ENCODE measurements around the gene NTN1.
"Not testable (repeated sequence)": the region's sequence is repeated elsewhere in the genome, so short reads cannot be mapped to it uniquely, and the experiment has no call there.

The NTN1 gene

DNA sequence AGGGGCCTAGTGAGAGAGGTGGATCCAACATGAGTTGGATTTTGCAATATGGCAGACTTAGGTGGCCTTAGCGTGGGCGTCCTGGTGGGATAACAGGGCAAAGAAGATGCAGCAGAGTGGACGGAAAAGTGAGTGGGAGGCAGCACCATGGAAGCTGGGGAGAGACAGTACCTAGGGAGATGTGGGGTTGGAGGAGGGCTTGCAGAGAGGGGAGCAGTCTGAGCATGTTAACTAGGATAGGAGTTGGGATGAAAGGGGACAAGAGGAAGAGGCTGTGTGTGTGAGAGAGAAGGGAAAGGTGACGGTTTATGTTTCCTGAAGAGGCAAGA lies 120.1 kb downstream of the NTN1 start:
- no peak overlapping the region for H3K4me3 ChIP-seq (ENCODE audit: low read length)
- no peak for DNase-seq (ENCODE audit: low read depth, low spot score)

DNA sequence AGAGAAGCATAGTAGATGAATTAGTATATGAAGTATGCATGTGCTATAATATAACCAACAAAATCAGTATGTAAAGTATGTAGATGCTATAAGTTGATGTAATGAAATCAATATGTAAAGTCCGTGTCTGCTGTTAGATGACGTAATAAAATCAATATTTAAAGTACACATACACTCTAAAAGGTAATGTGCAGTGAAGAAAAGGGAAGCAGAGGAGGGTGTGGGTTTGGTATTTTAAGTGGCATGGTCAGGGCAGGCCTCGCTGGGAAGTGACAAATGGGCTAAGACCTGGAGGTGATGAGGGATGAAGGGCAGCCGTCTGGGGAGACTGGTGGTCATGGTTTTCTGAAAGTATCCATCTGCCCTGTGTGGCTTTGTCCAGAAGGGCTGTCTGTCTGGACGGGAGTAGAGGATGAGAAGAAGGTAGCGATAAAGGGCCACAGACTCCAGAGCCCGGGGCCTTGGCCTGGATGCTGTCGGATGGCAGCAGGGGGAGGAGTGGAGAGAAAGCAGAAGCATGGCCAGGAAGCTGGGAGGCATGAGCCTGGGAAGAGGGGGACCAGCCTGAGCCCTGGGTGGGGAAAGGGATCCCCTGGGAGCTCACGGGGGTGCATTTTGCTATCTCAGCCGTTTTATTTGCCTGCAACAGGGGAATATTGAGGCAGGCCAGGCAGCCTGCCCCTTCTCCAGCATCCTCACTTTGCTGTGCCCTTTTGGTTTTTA lies 121.6 kb downstream of the NTN1 start:
- DNase-seq (ENCODE audit: low read depth, low spot score) = no peak

DNA sequence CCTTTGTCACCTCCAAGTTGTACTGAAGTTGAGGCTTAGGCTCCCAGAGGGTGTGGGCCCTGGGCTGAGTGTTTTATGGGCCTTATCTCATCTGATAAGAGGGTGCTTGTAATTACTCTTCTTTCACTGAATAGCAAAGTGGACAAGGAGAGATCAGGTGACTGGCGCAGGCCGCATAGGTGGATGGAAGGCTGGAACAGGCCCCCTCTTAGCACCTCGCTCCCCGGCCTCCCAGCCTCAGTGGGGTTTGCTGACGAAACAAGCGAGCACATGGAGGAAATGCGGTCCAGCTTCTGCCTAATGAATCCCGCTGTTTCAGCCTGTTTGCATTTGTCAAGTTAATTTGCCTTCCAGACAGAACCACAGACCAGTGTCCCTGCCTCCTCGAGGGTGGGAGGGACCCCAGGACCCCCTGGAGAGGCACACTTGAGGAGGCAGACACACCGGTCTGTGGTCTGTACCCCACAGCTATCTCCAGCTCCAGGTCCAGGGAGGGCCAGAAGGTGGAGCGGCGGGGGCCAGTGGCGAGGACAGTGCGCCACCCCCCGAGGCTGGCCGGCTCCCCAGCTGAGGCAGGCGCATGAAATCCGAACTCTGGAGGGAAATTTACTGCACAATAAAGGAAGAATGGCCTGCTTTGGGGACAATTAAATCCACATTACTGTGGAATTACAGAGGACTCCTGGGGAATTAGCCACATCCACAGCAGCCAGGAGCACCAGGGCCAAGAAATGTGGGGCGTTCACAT lies 123.4 kb downstream of the NTN1 start:
- no peak for DNase-seq (ENCODE audit: low read depth, low spot score)
- no peak overlapping the region for H3K4me3 ChIP-seq (ENCODE audit: low read length)

More for the DNA sequence above, 121.6 kb downstream of the NTN1 start:
- H3K4me3 ChIP-seq (ENCODE audit: low read length) = no peak overlapping the region

DNA sequence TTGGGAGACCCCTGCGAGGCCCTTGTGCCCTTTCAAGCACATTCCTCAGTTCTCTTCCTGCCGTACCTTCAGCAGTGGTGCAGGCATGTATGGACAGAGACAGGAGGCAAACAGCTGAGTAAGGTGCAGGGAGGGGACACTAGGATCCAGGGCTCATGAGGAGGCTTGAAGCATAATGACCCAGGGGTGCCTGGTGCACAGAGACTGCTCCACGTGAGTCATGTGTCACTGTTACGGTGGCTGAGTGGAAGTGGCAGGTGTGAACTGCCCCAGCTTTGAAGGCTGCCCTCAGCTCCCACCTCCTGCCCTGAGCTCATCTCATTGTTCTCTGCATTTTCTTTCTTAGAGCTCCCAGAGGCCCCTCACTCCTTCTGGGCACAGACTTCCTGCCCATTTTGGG lies 124.8 kb downstream of the NTN1 start:
- H3K4me3 ChIP-seq (ENCODE audit: low read length) = no peak overlapping the region
- DNase-seq (ENCODE audit: low read depth, low spot score) = no peak

DNA sequence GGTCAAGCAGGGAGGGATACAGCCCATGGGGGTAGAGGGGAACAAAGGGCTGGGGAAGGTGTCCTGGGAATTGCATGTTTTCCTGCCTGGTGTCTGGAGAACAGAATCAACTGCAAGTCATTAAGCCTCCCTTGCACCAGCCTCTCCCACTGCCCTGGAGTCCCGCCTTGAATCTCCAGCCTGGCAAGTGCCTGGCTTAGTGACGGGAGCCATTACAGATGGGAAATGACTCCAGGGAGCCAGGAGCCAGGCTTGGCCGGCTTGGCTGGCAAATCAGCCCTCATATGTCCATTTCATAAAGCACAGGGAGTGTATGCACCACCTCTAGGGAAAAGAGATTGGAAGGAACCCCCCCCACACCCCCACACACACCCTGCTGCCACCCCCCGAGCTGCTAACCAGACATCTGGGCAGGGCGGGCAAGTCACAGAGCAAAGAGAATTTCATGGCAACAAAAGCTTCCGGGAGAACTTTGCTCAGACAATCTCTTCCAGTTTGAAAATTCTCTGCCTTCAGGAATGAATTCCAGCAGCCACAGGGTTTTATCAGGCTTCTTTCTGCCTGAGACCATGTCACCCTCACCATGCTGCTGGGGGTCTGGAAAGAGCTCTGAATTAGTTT lies 127.7 kb downstream of the NTN1 start:
- DNase-seq (ENCODE audit: low read depth, low spot score) = no peak
- H3K4me3 ChIP-seq (ENCODE audit: low read length) = no peak overlapping the region

DNA sequence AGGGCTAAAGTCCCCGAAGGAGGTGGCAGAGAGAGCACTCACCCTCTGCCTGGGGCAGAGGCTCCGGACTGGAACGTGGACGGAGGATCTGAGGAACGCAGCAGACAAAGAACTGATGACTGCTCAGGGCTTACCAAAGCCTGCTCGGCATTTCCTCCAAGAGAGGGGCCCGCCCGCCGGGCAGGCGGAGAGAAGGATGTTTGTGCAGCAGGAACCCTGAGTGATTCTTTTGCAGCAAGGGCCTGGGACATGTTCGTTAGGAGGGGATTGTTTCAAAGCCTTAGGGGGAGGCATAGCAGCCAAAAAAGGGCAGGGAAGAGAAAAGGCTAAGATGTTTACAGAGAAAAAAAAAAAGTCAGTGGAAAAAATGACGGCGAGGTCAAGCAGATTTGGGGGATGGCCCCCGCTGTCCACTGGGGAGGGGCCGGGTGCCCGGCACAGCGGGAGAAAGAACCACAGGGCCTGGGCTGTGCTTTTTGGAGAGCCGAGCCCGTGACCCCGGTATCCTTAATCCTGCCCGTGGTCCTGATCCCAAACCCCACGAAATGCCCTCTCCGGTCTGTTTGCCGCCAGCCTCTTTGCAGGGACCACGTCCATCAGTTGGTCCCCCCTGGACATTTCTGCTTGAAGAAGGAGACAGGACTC lies 129.3 kb downstream of the NTN1 start:
- no peak overlapping the region for H3K4me3 ChIP-seq (ENCODE audit: low read length)
- DNase-seq (ENCODE audit: low read depth, low spot score) = no peak

DNA sequence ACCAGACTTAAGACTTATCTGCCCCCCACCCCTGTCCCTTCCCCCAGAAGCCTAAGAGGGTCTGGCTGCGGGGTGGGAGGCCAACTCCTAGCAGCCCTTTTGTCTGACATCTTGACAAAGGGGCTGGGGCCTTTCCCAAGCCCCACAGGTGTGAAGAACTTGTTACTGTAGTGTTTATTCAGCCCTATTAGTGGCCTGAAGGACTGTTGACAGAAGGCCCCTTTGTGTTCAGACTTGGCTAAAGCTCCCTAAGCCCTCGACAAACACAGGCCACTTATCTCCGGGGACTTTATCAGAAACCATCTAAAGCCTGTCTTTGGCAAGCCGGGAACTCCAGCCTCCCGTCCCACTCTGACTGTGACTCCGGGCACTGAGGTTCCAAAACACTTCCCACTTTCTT lies 129.8 kb downstream of the NTN1 start:
- no peak for DNase-seq (ENCODE audit: low read depth, low spot score)
- H3K4me3 ChIP-seq (ENCODE audit: low read length) = no peak overlapping the region

DNA sequence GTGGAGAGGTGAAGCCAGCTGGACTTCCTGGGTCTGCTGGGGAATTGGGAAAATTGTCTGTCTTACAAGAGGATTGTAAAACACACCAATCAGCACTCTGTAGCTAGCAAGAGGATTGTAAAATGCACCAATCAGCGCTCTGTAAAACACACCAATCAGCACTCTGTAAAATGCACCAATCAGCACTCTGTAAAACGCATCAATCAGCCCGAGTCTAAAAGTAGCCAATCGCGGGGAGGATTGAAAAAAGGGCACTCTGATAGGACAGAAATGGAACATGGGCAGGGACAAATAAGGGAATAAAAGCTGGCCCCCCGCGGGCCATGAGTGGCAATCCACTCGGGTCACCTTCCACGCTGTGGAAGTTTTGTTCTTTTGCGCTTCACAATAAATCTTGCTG lies 130.4 kb downstream of the NTN1 start:
- not testable (repeated sequence) for DNase-seq (ENCODE audit: low read depth, low spot score); H3K4me3 ChIP-seq (ENCODE audit: low read length)

DNA sequence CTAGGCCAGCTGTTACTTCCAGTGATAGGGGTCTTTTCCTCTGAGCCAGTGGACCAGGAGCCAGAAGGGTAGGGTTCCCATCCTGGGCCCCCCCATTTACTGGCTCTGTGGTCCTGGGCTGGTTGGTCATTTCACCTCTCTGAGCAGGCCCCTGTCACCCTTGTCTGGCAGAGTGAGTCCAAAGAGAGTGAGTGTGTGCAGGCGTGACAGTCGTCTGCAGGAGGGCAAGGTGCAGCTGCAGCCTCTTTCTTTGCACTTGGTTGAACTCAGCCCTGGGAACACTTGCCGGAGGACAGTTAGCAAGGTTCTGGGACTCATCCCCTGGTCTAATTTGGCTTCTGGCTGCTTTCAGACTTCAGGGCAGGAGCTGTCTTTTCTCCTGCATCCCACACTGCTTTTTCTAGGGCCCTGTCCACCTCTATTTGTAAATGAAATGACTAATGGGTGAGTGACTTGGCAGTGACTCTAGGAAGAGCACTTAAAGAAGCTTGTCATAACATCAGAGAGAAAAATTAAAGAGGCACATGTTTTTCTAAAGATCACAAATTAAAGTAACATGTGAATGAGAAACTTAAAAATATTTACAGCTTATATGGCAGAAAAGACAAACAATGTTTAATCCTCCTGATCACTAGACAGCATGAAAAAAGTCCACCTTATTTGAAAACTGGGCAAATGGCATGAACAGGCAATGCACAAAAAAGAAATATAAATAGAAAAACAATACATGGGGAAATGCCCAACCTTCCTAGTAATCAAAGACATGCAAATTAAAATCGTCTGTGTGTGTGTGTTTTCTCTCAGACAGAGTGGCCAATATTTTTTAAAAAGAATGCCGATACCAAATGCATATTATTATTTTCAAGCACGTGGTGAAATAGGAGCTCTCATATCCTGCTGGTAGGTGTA lies 137.5 kb downstream of the NTN1 start:
- no peak overlapping the region for H3K4me3 ChIP-seq (ENCODE audit: low read length)

DNA sequence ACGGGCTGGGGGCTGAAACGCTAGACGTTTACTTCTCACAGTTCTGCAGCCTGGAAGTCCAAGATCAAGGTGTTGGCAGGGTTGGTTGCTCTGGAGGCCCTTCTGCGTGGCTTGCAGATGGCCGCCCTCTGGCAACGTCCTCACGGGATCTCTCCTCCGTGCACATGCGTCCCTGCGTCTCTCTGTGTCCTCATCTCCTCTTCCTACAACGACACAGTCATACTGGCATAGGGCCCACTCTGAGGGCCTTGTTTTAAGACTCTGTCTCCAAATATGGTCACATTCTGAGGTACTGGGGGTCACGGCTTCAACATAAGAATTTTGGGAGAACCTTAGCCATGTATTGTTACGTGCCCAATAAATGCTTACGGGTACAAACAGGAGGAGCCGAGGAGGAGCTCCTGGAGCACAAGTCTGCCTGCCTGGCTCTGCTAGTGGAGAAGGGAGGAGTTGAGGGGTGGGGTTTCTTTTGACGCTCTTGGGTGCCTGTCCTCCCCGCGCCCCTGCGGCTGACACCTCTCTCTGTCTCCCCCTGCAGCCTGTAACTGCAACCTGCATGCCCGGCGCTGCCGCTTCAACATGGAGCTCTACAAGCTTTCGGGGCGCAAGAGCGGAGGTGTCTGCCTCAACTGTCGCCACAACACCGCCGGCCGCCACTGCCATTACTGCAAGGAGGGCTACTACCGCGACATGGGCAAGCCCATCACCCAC lies 141.1 kb downstream of the NTN1 start:
- no peak overlapping the region for H3K4me3 ChIP-seq (ENCODE audit: low read length)
- DNase-seq (ENCODE audit: low read depth, low spot score) = no peak

More for the DNA sequence above, 137.5 kb downstream of the NTN1 start:
- no peak for DNase-seq (ENCODE audit: low read depth, low spot score)

DNA sequence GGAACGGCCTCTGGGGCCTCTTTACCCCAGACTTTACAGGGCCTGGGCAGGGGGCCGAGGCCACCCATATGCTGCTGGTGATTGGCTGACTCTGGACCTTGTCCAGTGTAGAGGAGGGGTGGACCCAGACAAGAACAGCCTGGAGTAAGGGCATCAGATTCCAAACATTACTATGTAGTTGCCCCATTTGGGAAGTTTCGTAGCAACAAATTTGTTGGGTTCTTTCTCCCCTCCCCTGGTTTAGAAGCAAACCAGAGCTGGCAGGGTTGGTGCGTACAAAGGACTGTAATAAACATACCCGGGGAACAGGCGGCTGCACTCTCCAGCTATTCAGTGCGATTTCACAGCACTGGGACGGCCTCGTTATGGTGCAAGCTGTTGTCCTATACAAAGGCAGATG lies 145.5 kb downstream of the NTN1 start:
- no peak for DNase-seq (ENCODE audit: low read depth, low spot score)
- no peak overlapping the region for H3K4me3 ChIP-seq (ENCODE audit: low read length)

DNA sequence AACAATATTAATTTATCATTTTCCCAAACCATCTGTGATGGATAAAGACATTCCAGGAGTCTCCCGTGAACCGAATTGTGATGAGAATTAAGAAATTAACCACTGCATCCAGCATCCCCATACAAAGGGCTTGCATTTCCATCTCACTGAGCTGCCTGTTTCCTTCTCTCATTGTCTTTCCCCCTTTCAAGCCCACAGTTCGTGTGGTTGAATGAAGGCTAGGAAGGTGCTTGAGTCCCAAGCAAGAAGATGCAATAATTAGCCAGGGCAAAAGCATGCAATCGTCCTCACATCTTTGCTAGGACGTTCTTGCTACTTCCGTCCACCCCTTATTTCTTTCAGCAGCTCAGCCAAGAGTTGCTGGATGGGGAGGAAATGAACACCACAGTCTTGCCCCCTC lies 146.1 kb downstream of the NTN1 start:
- no peak for DNase-seq (ENCODE audit: low read depth, low spot score)
- H3K4me3 ChIP-seq (ENCODE audit: low read length) = no peak overlapping the region

DNA sequence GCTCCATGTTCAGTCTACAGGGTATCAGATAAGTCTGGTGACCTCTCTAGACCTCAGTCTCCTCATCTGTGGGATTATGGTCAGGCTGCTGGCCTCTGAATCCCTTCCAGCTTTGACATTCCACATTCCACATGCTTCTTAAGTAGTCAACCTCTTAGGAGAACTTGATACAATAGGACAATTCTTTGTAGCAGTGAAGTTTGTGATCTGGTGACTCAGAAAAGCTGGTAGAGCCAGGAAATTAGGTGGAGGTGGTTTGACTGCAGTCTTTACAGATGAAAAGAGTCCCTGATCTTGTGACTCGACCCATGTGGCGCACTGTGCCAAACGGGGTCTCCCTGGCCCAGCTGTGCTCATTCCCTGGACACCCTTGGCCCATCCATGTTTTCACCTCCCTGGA lies 147.8 kb downstream of the NTN1 start:
- DNase-seq (ENCODE audit: low read depth, low spot score) = no peak
- no peak overlapping the region for H3K4me3 ChIP-seq (ENCODE audit: low read length)

DNA sequence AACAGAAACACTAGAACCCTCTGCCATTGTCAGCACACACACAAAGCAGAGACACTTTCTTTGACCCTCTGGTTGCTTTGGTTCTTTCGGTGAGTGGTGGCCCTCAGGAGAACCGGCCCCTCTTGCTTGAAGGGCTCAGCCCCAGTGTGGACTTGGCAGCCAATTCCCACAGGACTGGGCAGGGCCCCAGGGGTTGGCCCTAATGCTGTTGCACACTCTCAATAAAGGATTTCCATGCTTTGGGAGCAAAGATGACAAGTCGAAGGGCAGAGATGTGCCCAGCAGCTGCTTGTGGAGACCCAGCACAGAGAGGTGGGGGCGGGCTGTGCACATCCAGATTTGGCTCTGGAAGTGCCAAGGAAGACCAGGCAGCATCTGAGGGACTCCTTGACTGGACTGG lies 149.0 kb downstream of the NTN1 start:
- no peak overlapping the region for H3K4me3 ChIP-seq (ENCODE audit: low read length)
- no peak for DNase-seq (ENCODE audit: low read depth, low spot score)

DNA sequence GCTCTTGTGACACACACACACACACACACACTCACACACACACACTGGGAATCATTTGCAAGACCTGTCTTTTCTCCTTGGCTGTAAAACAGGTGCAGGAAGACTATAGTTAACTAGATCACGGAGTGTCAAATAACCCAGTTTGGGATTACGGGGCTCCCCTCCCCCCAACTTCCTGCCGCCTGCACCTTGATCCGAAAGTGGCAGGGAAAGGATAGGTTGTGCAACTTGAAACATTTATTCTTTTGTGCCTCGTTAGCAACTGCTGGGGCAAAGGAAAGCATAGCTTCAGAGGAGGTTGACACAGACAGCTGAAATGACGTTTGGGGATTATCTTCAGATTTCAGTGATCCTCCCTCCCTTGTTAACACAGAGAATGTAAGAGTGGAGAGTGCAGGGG lies 149.5 kb downstream of the NTN1 start:
- no peak overlapping the region for H3K4me3 ChIP-seq (ENCODE audit: low read length)
- no peak for DNase-seq (ENCODE audit: low read depth, low spot score)

DNA sequence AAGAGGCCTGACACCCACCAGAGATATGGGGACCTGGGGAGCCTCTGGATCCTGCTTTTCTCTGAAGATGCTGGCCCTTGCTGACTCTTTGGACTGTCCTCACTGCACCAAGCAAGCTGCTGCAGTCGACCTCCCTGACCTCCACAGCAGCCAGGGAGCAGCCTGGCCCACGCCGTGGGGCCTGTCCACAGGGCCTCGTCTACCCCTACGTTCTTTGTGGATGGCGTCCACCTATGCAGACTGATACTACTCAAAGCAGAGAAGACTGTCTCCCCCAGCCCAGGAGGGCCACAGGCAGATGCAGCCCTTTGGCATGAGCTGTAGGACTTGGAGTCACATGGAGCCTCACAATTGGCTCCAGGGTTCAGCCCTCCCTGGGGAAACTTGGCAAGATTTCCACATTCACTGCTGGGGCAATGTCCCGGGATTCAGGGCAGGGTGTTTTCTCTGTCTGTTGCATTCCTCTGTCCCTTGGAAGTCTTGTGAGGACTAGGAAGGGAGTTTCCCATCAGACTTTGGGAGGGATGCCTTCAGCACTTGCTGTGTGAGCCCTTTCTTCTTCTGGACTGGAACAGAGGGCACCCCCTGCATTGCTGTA lies 152.2 kb downstream of the NTN1 start:
- DNase-seq (ENCODE audit: low read depth, low spot score) = no peak
- H3K4me3 ChIP-seq (ENCODE audit: low read length) = no peak overlapping the region

DNA sequence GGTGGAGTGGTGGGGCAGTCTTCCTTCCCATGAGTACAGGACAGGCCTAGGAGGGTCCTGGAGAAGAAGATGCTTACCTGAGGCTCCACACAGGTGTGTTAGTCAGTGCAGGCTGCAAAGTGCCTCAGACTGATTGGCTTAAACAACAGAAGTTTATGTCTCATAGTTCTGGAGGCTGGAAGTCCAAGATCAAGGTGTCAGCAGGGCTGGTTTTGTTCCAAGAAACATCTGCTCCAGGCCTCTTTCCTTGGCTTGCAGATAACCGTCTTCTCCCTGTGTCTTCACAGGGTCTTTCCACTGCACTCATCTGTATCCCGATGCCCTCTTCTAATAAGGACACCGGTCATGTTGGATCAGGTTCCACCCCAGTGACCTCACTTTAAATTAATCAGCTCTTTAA lies 153.0 kb downstream of the NTN1 start:
- H3K4me3 ChIP-seq (ENCODE audit: low read length) = no peak overlapping the region
- no peak for DNase-seq (ENCODE audit: low read depth, low spot score)
